H9 (cell line): ENCODE results near the gene PRR33. TPM values are rescaled to one million over a fixed set of nuclear protein-coding genes. Genes with fewer than 3 reads are reported as not detected.

ENCODE experiments used
- DNase-seq: peaks from one replicate; pipeline ENCODE4 v3.0.0-alpha.2; 2017
- H2AFZ ChIP-seq: one replicate; pipeline ENCODE4 v1.6.1; 2013; ENCODE audit warnings: mild to moderate bottlenecking, low read length, control low read depth, moderate library complexity
- H2AK5ac ChIP-seq: 2 replicates; pipeline ENCODE4 v1.6.1; 2013; ENCODE audit warnings: low read length, control low read depth, mixed read lengths; ENCODE audit not compliant: insufficient read length
- H2BK120ac ChIP-seq: one replicate; pipeline ENCODE4 v1.6.1; 2013; ENCODE audit warnings: low read depth, mild to moderate bottlenecking, low read length, control low read depth, inconsistent platforms; ENCODE audit not compliant: poor library complexity, severe bottlenecking
- H2BK12ac ChIP-seq: 2 replicates; pipeline ENCODE4 v1.6.1; 2013; ENCODE audit warnings: low read length, control low read depth, mixed read lengths, low read depth; ENCODE audit not compliant: insufficient read length
- H2BK15ac ChIP-seq: 2 replicates; pipeline ENCODE4 v1.6.1; 2013; ENCODE audit warnings: low read depth, low read length, control low read depth
- H2BK20ac ChIP-seq: one replicate; pipeline ENCODE4 v1.6.1; 2013; ENCODE audit warnings: low read depth, mild to moderate bottlenecking, low read length, control low read depth, inconsistent platforms; ENCODE audit not compliant: poor library complexity, severe bottlenecking
- H2BK5ac ChIP-seq: 2 replicates; pipeline ENCODE4 v1.6.1; 2013; ENCODE audit warnings: low read length, control low read depth, mixed read lengths; ENCODE audit not compliant: insufficient read length
- H3K14ac ChIP-seq: 2 replicates; pipeline ENCODE4 v1.6.1; 2013; ENCODE audit warnings: low read length, control low read depth; ENCODE audit not compliant: insufficient read depth
- H3K18ac ChIP-seq: 2 replicates; pipeline ENCODE4 v1.6.1; 2013; ENCODE audit warnings: low read depth, mild to moderate bottlenecking, mixed read lengths, low read length, control low read depth; ENCODE audit not compliant: insufficient read length
- H3K23ac ChIP-seq: 2 replicates; pipeline ENCODE4 v1.6.1; 2013; ENCODE audit warnings: low read length, control low read depth, mixed read lengths, low read depth; ENCODE audit not compliant: insufficient read length
- H3K23me2 ChIP-seq: 2 replicates; pipeline ENCODE4 v1.6.1; 2013; ENCODE audit warnings: low read depth, mild to moderate bottlenecking, mixed read lengths, low read length, control low read depth; ENCODE audit not compliant: insufficient read length, poor library complexity, severe bottlenecking
- H3K27ac ChIP-seq: 2 replicates; pipeline ENCODE4 v1.5.1; 2013; ENCODE audit warnings: low read length, control low read depth, mixed read lengths, low read depth; ENCODE audit not compliant: insufficient read length
- H3K27me3 ChIP-seq: 2 replicates; pipeline ENCODE4 v1.6.1; 2013; ENCODE audit warnings: low read length, control low read depth, inconsistent platforms; ENCODE audit not compliant: insufficient read depth
- H3K4ac ChIP-seq: 2 replicates; pipeline ENCODE4 v1.6.1; 2013; ENCODE audit warnings: low read depth, mild to moderate bottlenecking, control low read depth, inconsistent platforms, low read length, moderate library complexity
- H3K4me1 ChIP-seq: 2 replicates; pipeline ENCODE4 v1.6.1; 2013; ENCODE audit warnings: low read length, control low read depth, inconsistent platforms; ENCODE audit not compliant: insufficient read depth
- H3K4me2 ChIP-seq: 2 replicates; pipeline ENCODE4 v1.6.1; 2013; ENCODE audit warnings: low read length, control low read depth, mixed read lengths; ENCODE audit not compliant: insufficient read length, insufficient read depth
- H3K56ac ChIP-seq: 2 replicates; pipeline ENCODE4 v1.6.1; 2013; ENCODE audit warnings: low read depth, mild to moderate bottlenecking, mixed read lengths, low read length, control low read depth; ENCODE audit not compliant: insufficient read length
- H3K79me1 ChIP-seq: 2 replicates; pipeline ENCODE4 v1.6.1; 2013; ENCODE audit warnings: low read depth, mild to moderate bottlenecking, moderate library complexity, low read length, control low read depth, inconsistent platforms; ENCODE audit not compliant: insufficient read depth, poor library complexity, severe bottlenecking
- H3K79me2 ChIP-seq: 2 replicates; pipeline ENCODE4 v1.6.1; 2013; ENCODE audit warnings: low read length, control low read depth, inconsistent platforms; ENCODE audit not compliant: insufficient read depth
- H3K9ac ChIP-seq: 2 replicates; pipeline ENCODE4 v1.6.1; 2013; ENCODE audit warnings: low read length, control low read depth, mixed read lengths; ENCODE audit not compliant: insufficient read length; ENCODE audit errors: extremely low read depth
- H3K9me3 ChIP-seq: one replicate; pipeline ENCODE4 v1.6.1; 2013; ENCODE audit warnings: low read depth, low read length, inconsistent platforms; ENCODE audit not compliant: control insufficient read depth
- H3T11ph ChIP-seq: one replicate; pipeline ENCODE4 v1.6.1; 2013; ENCODE audit warnings: mild to moderate bottlenecking, low read length, control low read depth, inconsistent platforms
- H4K20me1 ChIP-seq: one replicate; pipeline ENCODE4 v1.6.1; 2013; ENCODE audit not compliant: control insufficient read depth, insufficient read length, insufficient read depth
- H4K5ac ChIP-seq: 2 replicates; pipeline ENCODE4 v1.6.1; 2013; ENCODE audit warnings: low read depth, mild to moderate bottlenecking, mixed read lengths, low read length, control low read depth; ENCODE audit not compliant: insufficient read length
- H4K8ac ChIP-seq: replicated peaks from 2 replicates; pipeline ENCODE4 v1.6.1; 2013; ENCODE audit warnings: low read length, control low read depth, mixed read lengths, low read depth; ENCODE audit not compliant: insufficient read length
- H4K91ac ChIP-seq: 2 replicates; pipeline ENCODE4 v1.6.1; 2013; ENCODE audit warnings: low read depth, mild to moderate bottlenecking, moderate library complexity, mixed read lengths, low read length, control low read depth; ENCODE audit not compliant: insufficient read length
- H3K27ac Mint-ChIP-seq, 3 experiments: 2 replicates in 2 of 3; 3 replicates in 1 of 3; pipeline ENCODE4 v1.8.0; 2020 to 2021; ENCODE audit warnings: mixed read lengths in 3 of 3, mild to moderate bottlenecking in 1 of 3, moderate library complexity in 1 of 3
- H3K27me3 Mint-ChIP-seq: 2 replicates; pipeline ENCODE4 v1.8.0; 2021; ENCODE audit warnings: low read depth, mild to moderate bottlenecking, moderate library complexity, mixed read lengths
- H3K36me3 Mint-ChIP-seq, 3 experiments: 2 replicates in 2 of 3; 3 replicates in 1 of 3; pipeline ENCODE4 v1.8.0; 2020 to 2021; ENCODE audit warnings: low read depth in 3 of 3, mixed read lengths in 3 of 3; ENCODE audit not compliant: insufficient read depth in 1 of 3
- H3K4me1 Mint-ChIP-seq, 2 experiments: 2 replicates each; pipeline ENCODE4 v1.8.0; 2020; ENCODE audit warnings: mixed read lengths in 2 of 2
- H3K4me3 Mint-ChIP-seq, 2 experiments: 2 replicates in 1 of 2; 3 replicates in 1 of 2; pipeline ENCODE4 v1.8.0; 2020 to 2021; ENCODE audit warnings: mild to moderate bottlenecking in 2 of 2, mixed read lengths in 2 of 2, moderate library complexity in 1 of 2
- H3K9me3 Mint-ChIP-seq, 2 experiments: 2 replicates in 1 of 2; 3 replicates in 1 of 2; pipeline ENCODE4 v1.8.0; 2020; ENCODE audit warnings: mild to moderate bottlenecking in 2 of 2, mixed read lengths in 2 of 2, moderate library complexity in 1 of 2
- WGBS: extraction: QIAGEN DNeasy Blood & Tissue Kit; methylation state at CpG from one replicate; pipeline ENCODE4 v1.1.7; 2013; ENCODE audit warnings: missing lambda C conversion rate, low lambda C conversion rate, mixed read lengths; ENCODE audit not compliant: insufficient read length; ENCODE audit errors: extremely low coverage; 5-methylcytosine and 5-hydroxymethylcytosine counted together
- total RNA-seq: library from RNA; stranded (reverse); gene quantifications from 2 replicates; pipeline ENCODE4 v1.2.1, GENCODE V29; 2021
- TF ChIP-seq, protein P1 (sequence below): fragments of 200-600 bp; sonication (generic); conservative IDR thresholded peaks from 3 replicates; pipeline ENCODE4 v1.8.0; 2021; ENCODE audit warnings: antibody characterized with exemption, mild to moderate bottlenecking

Gene PRR33
- total RNA-seq, 1 experiment from 2014 or later: not detected

- Histone ChIP-seq H3T11ph (no peak overlapping the region), H4K91ac (no peak overlapping the region), H2BK120ac (no peak overlapping the region), H4K8ac (no peak overlapping the region), H2BK12ac (no peak overlapping the region), H4K20me1 (no peaks in the 10 kb centered on the region), H3K27ac (no peak overlapping the region), H3K79me2 (no peaks in the 10 kb centered on the region), H2BK20ac (no peak overlapping the region), H3K9me3 (no peaks in the 10 kb centered on the region), H4K5ac (no peak overlapping the region), H3K18ac (no peak overlapping the region), H2AFZ (no peak overlapping the region), H3K79me1 (no peaks in the 10 kb centered on the region), H3K23ac (no peak overlapping the region), H2AK5ac (no peak overlapping the region), H3K4me1 (no peaks in the 10 kb centered on the region), H3K56ac (no peak overlapping the region), H3K4me2 (no peak overlapping the region), H3K9ac (no peak overlapping the region), H3K23me2 (no peaks in the 10 kb centered on the region), H3K27me3 (no peaks in the 10 kb centered on the region), H3K14ac (no peak overlapping the region), H2BK5ac (no peak overlapping the region), H3K4ac (no peak overlapping the region), H2BK15ac (no peak overlapping the region)
- TF ChIP-seq, protein P1, sequence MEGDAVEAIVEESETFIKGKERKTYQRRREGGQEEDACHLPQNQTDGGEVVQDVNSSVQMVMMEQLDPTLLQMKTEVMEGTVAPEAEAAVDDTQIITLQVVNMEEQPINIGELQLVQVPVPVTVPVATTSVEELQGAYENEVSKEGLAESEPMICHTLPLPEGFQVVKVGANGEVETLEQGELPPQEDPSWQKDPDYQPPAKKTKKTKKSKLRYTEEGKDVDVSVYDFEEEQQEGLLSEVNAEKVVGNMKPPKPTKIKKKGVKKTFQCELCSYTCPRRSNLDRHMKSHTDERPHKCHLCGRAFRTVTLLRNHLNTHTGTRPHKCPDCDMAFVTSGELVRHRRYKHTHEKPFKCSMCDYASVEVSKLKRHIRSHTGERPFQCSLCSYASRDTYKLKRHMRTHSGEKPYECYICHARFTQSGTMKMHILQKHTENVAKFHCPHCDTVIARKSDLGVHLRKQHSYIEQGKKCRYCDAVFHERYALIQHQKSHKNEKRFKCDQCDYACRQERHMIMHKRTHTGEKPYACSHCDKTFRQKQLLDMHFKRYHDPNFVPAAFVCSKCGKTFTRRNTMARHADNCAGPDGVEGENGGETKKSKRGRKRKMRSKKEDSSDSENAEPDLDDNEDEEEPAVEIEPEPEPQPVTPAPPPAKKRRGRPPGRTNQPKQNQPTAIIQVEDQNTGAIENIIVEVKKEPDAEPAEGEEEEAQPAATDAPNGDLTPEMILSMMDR: no peak
- Mint-ChIP-seq H3K4me1 (peaks cover 2 to 7% of the 10 kb centered on the region in 2 experiments; a peak in 1 of 4 replicates), H3K9me3 (no peaks in the 10 kb centered on the region), H3K4me3 (no peak overlapping the region), H3K36me3 (no peaks in the 10 kb centered on the region), H3K27ac (no peak overlapping the region; a peak in 1 of 7 replicates), H3K27me3 (peaks cover 2% of the 10 kb centered on the region; the same call in 1 of the 2 replicates)
- WGBS: no CpG with 5 or more reads among the region's 13 CpGs
- DNase-seq: no peak
Measured at GRCh38 chr11:1879342-1879940, 12.3 kb downstream of the PRR33 start.
